ENCODE data around the gene RNASE2.
"Not testable (repeated sequence)": the region's sequence is repeated elsewhere in the genome, so short reads cannot be mapped to it uniquely, and the experiment has no call there.

The RNASE2 gene

GRCh38 chr14:20954736-20955537 lies at the start of gene RNASE2:
Gene RNASE2 (plus strand): TSS chr14:20955487. CDS start chr14:20955772, 285 bp downstream.
- not testable (repeated sequence) for H2AFZ ChIP-seq; H3K36me3 ChIP-seq (ENCODE audit: control insufficient read depth, insufficient read depth, low read length); H3K27ac ChIP-seq; H3K27me3 ChIP-seq (ENCODE audit: control insufficient read depth, insufficient read depth, low read length); H3K4me3 ChIP-seq (ENCODE audit: low read depth, low read length); H3K79me2 ChIP-seq; H3K9ac ChIP-seq; H3K4me2 ChIP-seq (ENCODE audit: low read length); H3K9me3 ChIP-seq (ENCODE audit: control insufficient read depth, low read length); H3K4me1 ChIP-seq

- no peaks in the 10 kb centered on the region for H3K4me1 ChIP-seq
- H3K9ac ChIP-seq: no peak overlapping the region
- no peaks in the 10 kb centered on the region for H3K27me3 ChIP-seq (ENCODE audit: control insufficient read depth, insufficient read depth, low read length)
- no peak overlapping the region for H2AFZ ChIP-seq
- TF ChIP-seq CTCF (IDR thresholded peaks at IDR 0.05): no peak
- H3K9me3 ChIP-seq (ENCODE audit: control insufficient read depth, low read length): no peaks in the 10 kb centered on the region
- no peaks in the 10 kb centered on the region for H3K36me3 ChIP-seq (ENCODE audit: control insufficient read depth, insufficient read depth, low read length)
- H3K79me2 ChIP-seq: no peaks in the 10 kb centered on the region
- H3K27ac ChIP-seq: no peak overlapping the region
- no peak overlapping the region for H3K4me2 ChIP-seq (ENCODE audit: low read length)
- no peak overlapping the region for H3K4me3 ChIP-seq (ENCODE audit: low read depth, low read length)
Measured at GRCh38 chr14:20905676-20906075, 49.6 kb upstream of the RNASE2 start.

DNA sequence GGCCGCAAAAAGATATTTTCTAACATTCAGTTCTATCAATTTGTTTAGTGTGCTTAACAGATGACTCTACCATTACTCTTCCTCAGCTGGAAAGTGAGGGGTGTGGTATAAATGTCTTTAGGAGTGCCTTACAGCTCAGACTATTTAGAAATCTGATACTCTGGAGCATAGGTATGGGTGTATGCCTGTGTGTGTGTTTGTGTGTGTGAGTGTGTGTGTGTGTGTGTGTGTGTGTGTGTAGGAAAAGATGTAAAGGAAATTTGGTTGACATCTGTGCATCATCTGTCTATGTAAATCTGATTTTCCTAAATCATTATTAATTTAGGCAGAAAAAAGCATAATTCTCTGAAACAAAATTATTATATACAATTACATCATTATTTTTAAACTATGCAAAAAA lies 48.1 kb upstream of the RNASE2 start:
- H2AFZ ChIP-seq: no peak overlapping the region
- no peaks in the 10 kb centered on the region for H3K4me1 ChIP-seq
- no peak overlapping the region for H3K4me2 ChIP-seq (ENCODE audit: low read length)
- TF ChIP-seq CTCF (IDR thresholded peaks at IDR 0.05): no peak
- no peaks in the 10 kb centered on the region for H3K9me3 ChIP-seq (ENCODE audit: control insufficient read depth, low read length)
- no peaks in the 10 kb centered on the region for H3K27me3 ChIP-seq (ENCODE audit: control insufficient read depth, insufficient read depth, low read length)
- no peaks in the 10 kb centered on the region for H3K79me2 ChIP-seq
- no peak overlapping the region for H3K9ac ChIP-seq
- no peak overlapping the region for H3K27ac ChIP-seq
- H3K36me3 ChIP-seq (ENCODE audit: control insufficient read depth, insufficient read depth, low read length): no peaks in the 10 kb centered on the region
- no peak overlapping the region for H3K4me3 ChIP-seq (ENCODE audit: low read depth, low read length)

DNA sequence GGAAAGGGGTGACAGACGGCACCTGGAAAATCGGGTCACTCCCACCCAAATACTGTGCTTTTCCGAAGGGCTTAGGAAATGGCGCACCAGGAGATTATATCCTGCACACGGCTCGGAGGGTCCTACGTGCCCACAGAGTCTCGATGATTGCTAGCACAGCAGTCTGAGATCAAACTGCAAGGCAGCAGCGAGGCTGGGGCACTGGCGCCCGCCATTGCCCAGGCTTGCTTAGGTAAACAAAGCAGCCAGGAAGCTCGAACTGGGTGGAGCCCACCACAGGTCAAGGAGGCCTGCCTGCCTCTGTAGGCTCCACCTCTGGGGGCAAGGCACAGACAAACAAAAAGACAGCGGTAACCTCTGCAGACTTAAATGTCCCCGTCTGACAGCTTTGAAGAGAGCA lies 44.5 kb upstream of the RNASE2 start:
- not testable (repeated sequence) for H3K27ac ChIP-seq; H3K36me3 ChIP-seq (ENCODE audit: control insufficient read depth, insufficient read depth, low read length); H3K4me2 ChIP-seq (ENCODE audit: low read length); H3K9me3 ChIP-seq (ENCODE audit: control insufficient read depth, low read length); H3K4me3 ChIP-seq (ENCODE audit: low read depth, low read length); H3K9ac ChIP-seq; H2AFZ ChIP-seq; H3K4me1 ChIP-seq; H3K79me2 ChIP-seq; H3K27me3 ChIP-seq (ENCODE audit: control insufficient read depth, insufficient read depth, low read length)

GRCh38 chr14:20919038-20919756 lies 36.1 kb upstream of the RNASE2 start:
- H3K27ac ChIP-seq; H3K9me3 ChIP-seq (ENCODE audit: control insufficient read depth, low read length); H3K27me3 ChIP-seq (ENCODE audit: control insufficient read depth, insufficient read depth, low read length); H3K36me3 ChIP-seq (ENCODE audit: control insufficient read depth, insufficient read depth, low read length); H3K4me3 ChIP-seq (ENCODE audit: low read depth, low read length); H3K79me2 ChIP-seq; H3K9ac ChIP-seq; H2AFZ ChIP-seq; H3K4me2 ChIP-seq (ENCODE audit: low read length); H3K4me1 ChIP-seq: not testable (repeated sequence)

DNA sequence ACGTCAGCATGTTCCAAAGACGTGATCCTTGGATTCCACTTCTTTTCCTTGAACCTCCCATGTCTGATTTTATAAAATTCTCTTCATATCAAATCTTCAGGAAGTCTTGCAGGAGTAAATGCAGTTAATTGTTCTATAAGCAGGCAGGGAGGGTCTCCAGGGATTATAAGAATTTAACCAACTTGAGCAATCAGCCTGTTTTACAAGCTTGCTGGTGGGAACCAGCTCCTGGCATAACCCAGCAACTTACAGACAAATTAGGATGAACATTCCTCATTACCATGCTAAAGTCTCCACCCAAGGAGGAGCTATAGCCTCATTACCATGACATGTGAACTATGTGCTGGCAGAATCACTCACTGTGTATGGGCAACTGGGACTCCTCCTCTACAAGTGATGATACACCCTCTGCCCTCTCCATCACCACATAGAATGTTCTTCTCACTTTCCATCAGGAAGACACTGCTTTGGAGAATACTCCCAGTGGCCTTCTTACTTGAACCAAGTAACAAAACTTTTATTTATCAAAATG lies 31.5 kb upstream of the RNASE2 start:
- H3K4me1 ChIP-seq, H3K9ac ChIP-seq: not testable (repeated sequence)

More for the DNA sequence above, 31.5 kb upstream of the RNASE2 start:
- not testable (repeated sequence) for H3K27me3 ChIP-seq (ENCODE audit: control insufficient read depth, insufficient read depth, low read length); H3K4me3 ChIP-seq (ENCODE audit: low read depth, low read length); H3K9me3 ChIP-seq (ENCODE audit: control insufficient read depth, low read length); H3K79me2 ChIP-seq; H2AFZ ChIP-seq; H3K4me2 ChIP-seq (ENCODE audit: low read length); H3K36me3 ChIP-seq (ENCODE audit: control insufficient read depth, insufficient read depth, low read length); H3K27ac ChIP-seq

Data from parathyroid adenoma (tissue), 2 donors.